Liver (tissue), 9 donors: ENCODE measurements around the gene MYOCOS. TPM values are rescaled to one million over a fixed set of nuclear protein-coding genes. Genes with fewer than 3 reads are reported as not detected.

ENCODE experiments used
- DNase-seq: peaks from one replicate; pipeline ENCODE4 v3.0.0-alpha.2; 2017; ENCODE audit warnings: low spot score
- H3K27ac ChIP-seq, 2 donors: one replicate each; pipeline ENCODE4 v1.7.0; 2013; ENCODE audit warnings: inconsistent platforms in 2 of 2, low read length in 2 of 2, control low read depth in 1 of 2, low read depth in 1 of 2, mild to moderate bottlenecking in 1 of 2
- H3K27me3 ChIP-seq, 4 donors: one replicate each; pipeline versions ENCODE4 v1.6.1 to v1.7.0; 2013; ENCODE audit warnings: low read length in 3 of 4, inconsistent platforms in 1 of 4, mild to moderate bottlenecking in 1 of 4, moderate library complexity in 1 of 4; ENCODE audit not compliant: control insufficient read depth in 4 of 4, insufficient read depth in 4 of 4
- H3K36me3 ChIP-seq, 4 donors: one replicate each; pipeline versions ENCODE4 v1.6.1 to v1.7.0; 2013; ENCODE audit warnings: low read length in 3 of 4, mild to moderate bottlenecking in 3 of 4, low read depth in 1 of 4, moderate library complexity in 1 of 4; ENCODE audit not compliant: control insufficient read depth in 4 of 4, insufficient read depth in 3 of 4
- H3K4me1 ChIP-seq, 4 donors: one replicate each; pipeline versions ENCODE4 v1.6.1 to v1.7.0; 2013; ENCODE audit warnings: low read length in 3 of 4, mild to moderate bottlenecking in 3 of 4, moderate library complexity in 1 of 4; ENCODE audit not compliant: control insufficient read depth in 4 of 4, insufficient read depth in 4 of 4
- H3K4me3 ChIP-seq, 3 donors: one replicate each; pipeline versions ENCODE4 v1.6.1 to v1.7.0; 2013; ENCODE audit warnings: low read length in 3 of 3, control low read depth in 1 of 3, low read depth in 1 of 3, mild to moderate bottlenecking in 1 of 3
- H3K9ac ChIP-seq, 2 donors: one replicate each; pipeline ENCODE4 v1.7.0; 2013; ENCODE audit warnings: low read length in 2 of 2, mild to moderate bottlenecking in 2 of 2, moderate library complexity in 2 of 2, control low read depth in 1 of 2, low read depth in 1 of 2
- H3K9me3 ChIP-seq, 4 donors: one replicate each; pipeline versions ENCODE4 v1.6.1 to v1.7.0; 2013; ENCODE audit warnings: low read length in 3 of 4; ENCODE audit not compliant: control insufficient read depth in 4 of 4
- EGR1 ChIP-seq, 2 donors: IDR thresholded peaks; 2 replicates each; pipeline ENCODE4 v1.6.1; 2016 to 2018; ENCODE audit warnings: antibody characterized with exemption in 2 of 2, low read depth in 2 of 2
- FOXA1 ChIP-seq: IDR thresholded peaks from 2 replicates; pipeline ENCODE4 v1.6.1; 2016; ENCODE audit warnings: antibody characterized with exemption
- FOXA2 ChIP-seq: IDR thresholded peaks from 2 replicates; pipeline ENCODE4 v1.6.1; 2016; ENCODE audit warnings: antibody characterized with exemption
- HNF4A ChIP-seq, 2 donors: conservative IDR thresholded peaks; 2 replicates each; pipeline ENCODE4 v1.6.1; 2016; ENCODE audit warnings: antibody characterized with exemption in 2 of 2, mild to moderate bottlenecking in 2 of 2
- HNF4G ChIP-seq: IDR thresholded peaks from 2 replicates; pipeline ENCODE4 v1.6.1; 2016; ENCODE audit warnings: antibody characterized with exemption
- JUND ChIP-seq, 2 donors: IDR thresholded peaks; 2 replicates each; pipeline ENCODE4 v1.6.1; 2016; ENCODE audit warnings: antibody characterized with exemption in 2 of 2
- NR2F2 ChIP-seq: IDR thresholded peaks from 2 replicates; pipeline ENCODE4 v1.6.1; 2016; ENCODE audit warnings: antibody characterized with exemption
- RAD21 ChIP-seq, 2 donors: IDR thresholded peaks; 2 replicates each; pipeline ENCODE4 v1.6.1; 2016; ENCODE audit warnings: antibody characterized with exemption in 2 of 2, mild to moderate bottlenecking in 2 of 2
- RXRA ChIP-seq, 2 donors: IDR thresholded peaks; 2 replicates each; pipeline ENCODE4 v1.6.1; 2017 to 2018; ENCODE audit warnings: antibody characterized with exemption in 2 of 2, mild to moderate bottlenecking in 1 of 2
- SP1 ChIP-seq: IDR thresholded peaks from 2 replicates; pipeline ENCODE4 v1.6.1; 2018; ENCODE audit warnings: antibody characterized with exemption, mild to moderate bottlenecking
- TAF1 ChIP-seq: conservative IDR thresholded peaks from 2 replicates; pipeline ENCODE4 v1.6.1; 2016; ENCODE audit warnings: antibody characterized with exemption, mild to moderate bottlenecking
- YY1 ChIP-seq: IDR thresholded peaks from 2 replicates; pipeline ENCODE4 v1.6.1; 2016; ENCODE audit warnings: antibody characterized with exemption, mild to moderate bottlenecking
- ZBTB33 ChIP-seq: IDR thresholded peaks from 2 replicates; pipeline ENCODE4 v1.6.1; 2016; ENCODE audit warnings: antibody characterized with exemption
- WGBS: extraction: QIAGEN DNeasy Blood & Tissue Kit; methylation state at CpG from one replicate; pipeline ENCODE4 v1.1.7; 2013; 5-methylcytosine and 5-hydroxymethylcytosine counted together
- polyA plus RNA-seq, 2 donors: library from polyadenylated mRNA; stranded (reverse) in 1 of 2; unstranded in 1 of 2; fragments of 200-250 nt in 1 of 2; fragments of >200 nt in 1 of 2; fragmentation: Nextera tagmentation in 1 of 2; extraction: Ambion mirVana in 1 of 2; gene quantifications; one replicate each; pipeline versions ENCODE4 v1.2.1 to v1.2.3, GENCODE V29; 2013 to 2015
- total RNA-seq, 2 donors: library from RNA; depleted of rRNA; stranded (reverse); fragments of >200 nt; gene quantifications; one replicate each; pipeline ENCODE4 v1.2.3, GENCODE V29; 2014
- TF ChIP-seq, protein P1 (sequence below): fragments of 150-350 bp; IDR thresholded peaks from 2 replicates; pipeline ENCODE4 v1.5.1; 2017; ENCODE audit warnings: improper control_type of control experiment, low read depth, low read length; ENCODE audit not compliant: missing input control
- TF ChIP-seq, protein P2 (sequence below): IDR thresholded peaks from 2 replicates; pipeline ENCODE4 v1.6.1; 2016; ENCODE audit warnings: antibody characterized with exemption
- TF ChIP-seq, protein P3 (sequence below): IDR thresholded peaks from 2 replicates; pipeline ENCODE4 v1.6.1; 2016; ENCODE audit warnings: antibody characterized with exemption
- donor health status: healthy.
- donor health status: healthy.
- donor health status: healthy.
- donor health status: healthy.
- donor health status: healthy.

MYOCOS gene
- total and polyA plus RNA-seq, 4 donors: 0.08 TPM; not detected in 3

GRCh38 chr1:171664976-171665375 is 42.9 kb downstream of the MYOCOS start:
- Histone ChIP-seq H3K9ac (no peak overlapping the region), H3K27ac (no peak overlapping the region), H3K27me3 (no peaks in the 10 kb centered on the region), H3K4me1 (no peaks in the 10 kb centered on the region), H3K4me3 (no peak overlapping the region), H3K36me3 (no peaks in the 10 kb centered on the region), H3K9me3 (no peaks in the 10 kb centered on the region)
- TF ChIP-seq SP1 (no peak), TAF1 (no peak), FOXA2 (no peak), RXRA (IDR thresholded peaks at IDR 0.05) (no peak), EGR1 (IDR thresholded peaks at IDR 0.05; ENCODE audit: low read depth in 2 of 2) (no peak), ZBTB33 (no peak), HNF4G (no peak), NR2F2 (no peak), HNF4A (conservative IDR thresholded peaks at IDR 0.05) (no peak), JUND (IDR thresholded peaks at IDR 0.05) (no peak), RAD21 (IDR thresholded peaks at IDR 0.05) (no peak), YY1 (no peak)
- TF ChIP-seq, protein P1, sequence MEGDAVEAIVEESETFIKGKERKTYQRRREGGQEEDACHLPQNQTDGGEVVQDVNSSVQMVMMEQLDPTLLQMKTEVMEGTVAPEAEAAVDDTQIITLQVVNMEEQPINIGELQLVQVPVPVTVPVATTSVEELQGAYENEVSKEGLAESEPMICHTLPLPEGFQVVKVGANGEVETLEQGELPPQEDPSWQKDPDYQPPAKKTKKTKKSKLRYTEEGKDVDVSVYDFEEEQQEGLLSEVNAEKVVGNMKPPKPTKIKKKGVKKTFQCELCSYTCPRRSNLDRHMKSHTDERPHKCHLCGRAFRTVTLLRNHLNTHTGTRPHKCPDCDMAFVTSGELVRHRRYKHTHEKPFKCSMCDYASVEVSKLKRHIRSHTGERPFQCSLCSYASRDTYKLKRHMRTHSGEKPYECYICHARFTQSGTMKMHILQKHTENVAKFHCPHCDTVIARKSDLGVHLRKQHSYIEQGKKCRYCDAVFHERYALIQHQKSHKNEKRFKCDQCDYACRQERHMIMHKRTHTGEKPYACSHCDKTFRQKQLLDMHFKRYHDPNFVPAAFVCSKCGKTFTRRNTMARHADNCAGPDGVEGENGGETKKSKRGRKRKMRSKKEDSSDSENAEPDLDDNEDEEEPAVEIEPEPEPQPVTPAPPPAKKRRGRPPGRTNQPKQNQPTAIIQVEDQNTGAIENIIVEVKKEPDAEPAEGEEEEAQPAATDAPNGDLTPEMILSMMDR: no peak
- TF ChIP-seq, protein P2, sequence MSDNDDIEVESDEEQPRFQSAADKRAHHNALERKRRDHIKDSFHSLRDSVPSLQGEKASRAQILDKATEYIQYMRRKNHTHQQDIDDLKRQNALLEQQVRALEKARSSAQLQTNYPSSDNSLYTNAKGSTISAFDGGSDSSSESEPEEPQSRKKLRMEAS: no peak
- TF ChIP-seq, protein P3, sequence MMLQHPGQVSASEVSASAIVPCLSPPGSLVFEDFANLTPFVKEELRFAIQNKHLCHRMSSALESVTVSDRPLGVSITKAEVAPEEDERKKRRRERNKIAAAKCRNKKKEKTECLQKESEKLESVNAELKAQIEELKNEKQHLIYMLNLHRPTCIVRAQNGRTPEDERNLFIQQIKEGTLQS: no peak
- DNase-seq: no peak

DNA sequence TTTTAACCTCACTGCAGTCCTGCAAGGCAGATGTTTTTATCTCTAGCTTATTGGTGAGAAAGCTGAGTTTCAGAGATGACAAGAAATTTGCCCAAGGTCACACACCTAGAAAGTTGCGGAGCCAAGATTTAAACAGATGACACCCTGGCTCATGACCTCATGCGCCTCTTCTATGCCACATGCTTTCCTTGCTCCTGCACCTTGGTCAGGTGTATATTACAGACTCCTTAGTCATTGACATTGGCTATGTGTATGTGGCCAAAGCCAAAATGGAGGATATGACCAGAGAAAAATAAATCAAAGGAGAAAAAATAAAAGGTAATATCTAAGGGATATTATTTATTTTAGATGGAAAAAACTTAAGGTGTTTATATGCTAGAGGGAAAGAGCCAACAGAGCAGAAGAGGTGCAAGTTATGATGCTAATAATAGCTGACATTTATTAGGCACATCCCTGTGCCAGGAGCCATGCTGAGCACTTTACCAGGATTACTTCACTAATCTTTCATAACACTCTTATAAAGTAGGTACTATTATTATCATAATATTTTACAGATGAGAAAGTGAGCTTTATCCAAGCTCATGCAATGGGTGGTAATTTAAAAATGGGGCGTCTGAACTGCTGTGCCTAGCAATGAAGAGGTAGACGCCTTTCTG is 44.2 kb downstream of the MYOCOS start:
- WGBS: 87% methylated on average over 4 of the region's 4 CpGs
- Histone ChIP-seq H3K27me3 (no peaks in the 10 kb centered on the region), H3K4me3 (no peak overlapping the region), H3K9ac (no peak overlapping the region), H3K4me1 (no peaks in the 10 kb centered on the region), H3K27ac (no peak overlapping the region), H3K36me3 (no peaks in the 10 kb centered on the region), H3K9me3 (no peaks in the 10 kb centered on the region)
- no peak for TF ChIP-seq HNF4A (conservative IDR thresholded peaks at IDR 0.05)
- TF ChIP-seq FOXA1: no peak
- no peak for TF ChIP-seq ZBTB33
- DNase-seq: no peak
